H9 (cell line): ENCODE measurements around the gene GTF2B. TPM values are rescaled to one million over a fixed set of nuclear protein-coding genes. Genes with fewer than 3 reads are reported as not detected.

ENCODE experiments used
- DNase-seq: peaks from one replicate; pipeline ENCODE4 v3.0.0-alpha.2; 2017
- H2AFZ ChIP-seq: one replicate; pipeline ENCODE4 v1.6.1; 2013; ENCODE audit warnings: mild to moderate bottlenecking, low read length, control low read depth, moderate library complexity
- H2AK5ac ChIP-seq: 2 replicates; pipeline ENCODE4 v1.6.1; 2013; ENCODE audit warnings: low read length, control low read depth, mixed read lengths; ENCODE audit not compliant: insufficient read length
- H2BK120ac ChIP-seq: one replicate; pipeline ENCODE4 v1.6.1; 2013; ENCODE audit warnings: low read depth, mild to moderate bottlenecking, low read length, control low read depth, inconsistent platforms; ENCODE audit not compliant: poor library complexity, severe bottlenecking
- H2BK12ac ChIP-seq: 2 replicates; pipeline ENCODE4 v1.6.1; 2013; ENCODE audit warnings: low read length, control low read depth, mixed read lengths, low read depth; ENCODE audit not compliant: insufficient read length
- H2BK15ac ChIP-seq: 2 replicates; pipeline ENCODE4 v1.6.1; 2013; ENCODE audit warnings: low read depth, low read length, control low read depth
- H2BK20ac ChIP-seq: one replicate; pipeline ENCODE4 v1.6.1; 2013; ENCODE audit warnings: low read depth, mild to moderate bottlenecking, low read length, control low read depth, inconsistent platforms; ENCODE audit not compliant: poor library complexity, severe bottlenecking
- H2BK5ac ChIP-seq: 2 replicates; pipeline ENCODE4 v1.6.1; 2013; ENCODE audit warnings: low read length, control low read depth, mixed read lengths; ENCODE audit not compliant: insufficient read length
- H3K14ac ChIP-seq: 2 replicates; pipeline ENCODE4 v1.6.1; 2013; ENCODE audit warnings: low read length, control low read depth; ENCODE audit not compliant: insufficient read depth
- H3K18ac ChIP-seq: 2 replicates; pipeline ENCODE4 v1.6.1; 2013; ENCODE audit warnings: low read depth, mild to moderate bottlenecking, mixed read lengths, low read length, control low read depth; ENCODE audit not compliant: insufficient read length
- H3K23ac ChIP-seq: 2 replicates; pipeline ENCODE4 v1.6.1; 2013; ENCODE audit warnings: low read length, control low read depth, mixed read lengths, low read depth; ENCODE audit not compliant: insufficient read length
- H3K23me2 ChIP-seq: 2 replicates; pipeline ENCODE4 v1.6.1; 2013; ENCODE audit warnings: low read depth, mild to moderate bottlenecking, mixed read lengths, low read length, control low read depth; ENCODE audit not compliant: insufficient read length, poor library complexity, severe bottlenecking
- H3K27ac ChIP-seq: 2 replicates; pipeline ENCODE4 v1.5.1; 2013; ENCODE audit warnings: low read length, control low read depth, mixed read lengths, low read depth; ENCODE audit not compliant: insufficient read length
- H3K27me3 ChIP-seq: 2 replicates; pipeline ENCODE4 v1.6.1; 2013; ENCODE audit warnings: low read length, control low read depth, inconsistent platforms; ENCODE audit not compliant: insufficient read depth
- H3K4ac ChIP-seq: 2 replicates; pipeline ENCODE4 v1.6.1; 2013; ENCODE audit warnings: low read depth, mild to moderate bottlenecking, control low read depth, inconsistent platforms, low read length, moderate library complexity
- H3K4me1 ChIP-seq: 2 replicates; pipeline ENCODE4 v1.6.1; 2013; ENCODE audit warnings: low read length, control low read depth, inconsistent platforms; ENCODE audit not compliant: insufficient read depth
- H3K4me2 ChIP-seq: 2 replicates; pipeline ENCODE4 v1.6.1; 2013; ENCODE audit warnings: low read length, control low read depth, mixed read lengths; ENCODE audit not compliant: insufficient read length, insufficient read depth
- H3K56ac ChIP-seq: 2 replicates; pipeline ENCODE4 v1.6.1; 2013; ENCODE audit warnings: low read depth, mild to moderate bottlenecking, mixed read lengths, low read length, control low read depth; ENCODE audit not compliant: insufficient read length
- H3K79me1 ChIP-seq: 2 replicates; pipeline ENCODE4 v1.6.1; 2013; ENCODE audit warnings: low read depth, mild to moderate bottlenecking, moderate library complexity, low read length, control low read depth, inconsistent platforms; ENCODE audit not compliant: insufficient read depth, poor library complexity, severe bottlenecking
- H3K79me2 ChIP-seq: 2 replicates; pipeline ENCODE4 v1.6.1; 2013; ENCODE audit warnings: low read length, control low read depth, inconsistent platforms; ENCODE audit not compliant: insufficient read depth
- H3K9ac ChIP-seq: 2 replicates; pipeline ENCODE4 v1.6.1; 2013; ENCODE audit warnings: low read length, control low read depth, mixed read lengths; ENCODE audit not compliant: insufficient read length; ENCODE audit errors: extremely low read depth
- H3K9me3 ChIP-seq: one replicate; pipeline ENCODE4 v1.6.1; 2013; ENCODE audit warnings: low read depth, low read length, inconsistent platforms; ENCODE audit not compliant: control insufficient read depth
- H3T11ph ChIP-seq: one replicate; pipeline ENCODE4 v1.6.1; 2013; ENCODE audit warnings: mild to moderate bottlenecking, low read length, control low read depth, inconsistent platforms
- H4K20me1 ChIP-seq: one replicate; pipeline ENCODE4 v1.6.1; 2013; ENCODE audit not compliant: control insufficient read depth, insufficient read length, insufficient read depth
- H4K5ac ChIP-seq: 2 replicates; pipeline ENCODE4 v1.6.1; 2013; ENCODE audit warnings: low read depth, mild to moderate bottlenecking, mixed read lengths, low read length, control low read depth; ENCODE audit not compliant: insufficient read length
- H4K8ac ChIP-seq: replicated peaks from 2 replicates; pipeline ENCODE4 v1.6.1; 2013; ENCODE audit warnings: low read length, control low read depth, mixed read lengths, low read depth; ENCODE audit not compliant: insufficient read length
- H4K91ac ChIP-seq: 2 replicates; pipeline ENCODE4 v1.6.1; 2013; ENCODE audit warnings: low read depth, mild to moderate bottlenecking, moderate library complexity, mixed read lengths, low read length, control low read depth; ENCODE audit not compliant: insufficient read length
- H3K27ac Mint-ChIP-seq, 3 experiments: 2 replicates in 2 of 3; 3 replicates in 1 of 3; pipeline ENCODE4 v1.8.0; 2020 to 2021; ENCODE audit warnings: mixed read lengths in 3 of 3, mild to moderate bottlenecking in 1 of 3, moderate library complexity in 1 of 3
- H3K27me3 Mint-ChIP-seq: 2 replicates; pipeline ENCODE4 v1.8.0; 2021; ENCODE audit warnings: low read depth, mild to moderate bottlenecking, moderate library complexity, mixed read lengths
- H3K36me3 Mint-ChIP-seq, 3 experiments: 2 replicates in 2 of 3; 3 replicates in 1 of 3; pipeline ENCODE4 v1.8.0; 2020 to 2021; ENCODE audit warnings: low read depth in 3 of 3, mixed read lengths in 3 of 3; ENCODE audit not compliant: insufficient read depth in 1 of 3
- H3K4me1 Mint-ChIP-seq, 2 experiments: 2 replicates each; pipeline ENCODE4 v1.8.0; 2020; ENCODE audit warnings: mixed read lengths in 2 of 2
- H3K4me3 Mint-ChIP-seq, 2 experiments: 2 replicates in 1 of 2; 3 replicates in 1 of 2; pipeline ENCODE4 v1.8.0; 2020 to 2021; ENCODE audit warnings: mild to moderate bottlenecking in 2 of 2, mixed read lengths in 2 of 2, moderate library complexity in 1 of 2
- H3K9me3 Mint-ChIP-seq, 2 experiments: 2 replicates in 1 of 2; 3 replicates in 1 of 2; pipeline ENCODE4 v1.8.0; 2020; ENCODE audit warnings: mild to moderate bottlenecking in 2 of 2, mixed read lengths in 2 of 2, moderate library complexity in 1 of 2
- WGBS: extraction: QIAGEN DNeasy Blood & Tissue Kit; methylation state at CpG from one replicate; pipeline ENCODE4 v1.1.7; 2013; ENCODE audit warnings: missing lambda C conversion rate, low lambda C conversion rate, mixed read lengths; ENCODE audit not compliant: insufficient read length; ENCODE audit errors: extremely low coverage; 5-methylcytosine and 5-hydroxymethylcytosine counted together
- total RNA-seq: library from RNA; stranded (reverse); gene quantifications from 2 replicates; pipeline ENCODE4 v1.2.1, GENCODE V29; 2021
- TF ChIP-seq, protein P1 (sequence below): fragments of 200-600 bp; sonication (generic); conservative IDR thresholded peaks from 3 replicates; pipeline ENCODE4 v1.8.0; 2021; ENCODE audit warnings: antibody characterized with exemption, mild to moderate bottlenecking

GTF2B gene
- total RNA-seq, 1 experiment from 2014 or later, result 23.2 TPM

DNA sequence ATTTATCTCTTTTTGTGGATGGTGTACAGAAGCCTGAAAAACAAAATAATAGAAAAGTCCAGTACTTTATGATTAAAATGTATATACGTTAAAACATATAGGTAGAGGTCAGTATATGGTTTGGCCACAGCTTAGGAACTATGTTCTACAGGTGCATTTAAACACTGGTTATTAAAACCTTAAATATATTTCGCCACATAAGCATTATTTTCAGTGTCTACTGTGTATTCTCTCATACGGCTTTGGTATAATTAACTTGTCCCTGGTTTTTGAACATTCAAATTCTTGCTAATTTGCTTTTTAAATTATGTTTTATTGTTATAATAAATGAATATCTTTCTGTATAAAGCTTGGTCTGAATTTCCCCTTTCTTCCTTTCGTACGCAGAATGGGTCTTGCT, 87.9 kb downstream of the GTF2B start:
- Histone ChIP-seq H3K4ac (no peak overlapping the region), H4K5ac (no peak overlapping the region), H3K23me2 (no peaks in the 10 kb centered on the region), H3K27me3 (no peaks in the 10 kb centered on the region), H3K27ac (no peak overlapping the region), H3K4me1 (no peaks in the 10 kb centered on the region), H3K23ac (no peak overlapping the region), H2BK5ac (no peak overlapping the region), H4K8ac (no peak overlapping the region), H3K9me3 (no peaks in the 10 kb centered on the region), H4K20me1 (no peaks in the 10 kb centered on the region), H4K91ac (no peak overlapping the region), H3K56ac (no peak overlapping the region), H3T11ph (no peak overlapping the region), H3K79me1 (no peaks in the 10 kb centered on the region), H3K18ac (no peak overlapping the region), H3K4me2 (no peak overlapping the region), H2BK12ac (no peak overlapping the region), H3K14ac (no peak overlapping the region), H2BK120ac (no peak overlapping the region), H3K9ac (no peak overlapping the region), H3K79me2 (no peaks in the 10 kb centered on the region), H2BK20ac (no peak overlapping the region), H2BK15ac (no peak overlapping the region), H2AFZ (no peak overlapping the region), H2AK5ac (no peak overlapping the region)
- DNase-seq, result no peak
- Mint-ChIP-seq H3K27ac (no peak overlapping the region), H3K36me3 (peaks cover 18 to 72% (median 50%) of the 10 kb centered on the region in 3 experiments), H3K9me3 (peaks cover 9 to 13% of the 10 kb centered on the region in 2 experiments; a peak in 4 of 5 replicates), H3K4me3 (no peak overlapping the region), H3K27me3 (no peaks in the 10 kb centered on the region), H3K4me1 (0 out of 4 replicates have a peak, but pooled peaks cover 0 to 2% of the 10 kb centered on the region in 2 experiments)
- no CpG with 5 or more reads among the region's 5 CpGs for WGBS
- TF ChIP-seq, protein P1, sequence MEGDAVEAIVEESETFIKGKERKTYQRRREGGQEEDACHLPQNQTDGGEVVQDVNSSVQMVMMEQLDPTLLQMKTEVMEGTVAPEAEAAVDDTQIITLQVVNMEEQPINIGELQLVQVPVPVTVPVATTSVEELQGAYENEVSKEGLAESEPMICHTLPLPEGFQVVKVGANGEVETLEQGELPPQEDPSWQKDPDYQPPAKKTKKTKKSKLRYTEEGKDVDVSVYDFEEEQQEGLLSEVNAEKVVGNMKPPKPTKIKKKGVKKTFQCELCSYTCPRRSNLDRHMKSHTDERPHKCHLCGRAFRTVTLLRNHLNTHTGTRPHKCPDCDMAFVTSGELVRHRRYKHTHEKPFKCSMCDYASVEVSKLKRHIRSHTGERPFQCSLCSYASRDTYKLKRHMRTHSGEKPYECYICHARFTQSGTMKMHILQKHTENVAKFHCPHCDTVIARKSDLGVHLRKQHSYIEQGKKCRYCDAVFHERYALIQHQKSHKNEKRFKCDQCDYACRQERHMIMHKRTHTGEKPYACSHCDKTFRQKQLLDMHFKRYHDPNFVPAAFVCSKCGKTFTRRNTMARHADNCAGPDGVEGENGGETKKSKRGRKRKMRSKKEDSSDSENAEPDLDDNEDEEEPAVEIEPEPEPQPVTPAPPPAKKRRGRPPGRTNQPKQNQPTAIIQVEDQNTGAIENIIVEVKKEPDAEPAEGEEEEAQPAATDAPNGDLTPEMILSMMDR, result no peak
